ENCODE measurements around the gene CLDN18. TPM values are rescaled to one million over a fixed set of nuclear protein-coding genes. Genes with fewer than 3 reads are reported as not detected.

The CLDN18 gene
- total RNA-seq, 1 experiment from 2014 or later: not detected

- ChIA-PET CTCF (interaction anchor here (0.5 kb wide), 1 partner anchor 855 kb away, joined by 3 read pairs; no protein-coding TSS in a partner anchor), POLR2A (ENCODE audit: unreplicated experiment) (no interaction called here)
- Histone ChIP-seq H3K4me1 (replicated peaks; ENCODE audit: insufficient read depth) (no peaks in the 10 kb centered on the region), H3F3A (ENCODE audit: insufficient read depth, low read depth) (no peaks in the 10 kb centered on the region), H3K27me3 (ENCODE audit: insufficient read depth, low read depth) (no peaks in the 10 kb centered on the region), H3K4me3 (no peak overlapping the region), H3K4me2 (no peak overlapping the region), H3K79me2 (ENCODE audit: low read depth) (no peaks in the 10 kb centered on the region), H3K9me2 (ENCODE audit: insufficient read depth) (no peaks in the 10 kb centered on the region), H4K20me1 (ENCODE audit: insufficient read depth) (no peaks in the 10 kb centered on the region), H3K27ac (no peak overlapping the region), H2AFZ (no peak overlapping the region), H3K36me3 (ENCODE audit: low read depth) (no peaks in the 10 kb centered on the region), H3K9me3 (ENCODE audit: insufficient read depth, low read depth) (no peaks in the 10 kb centered on the region)
- DNase-seq: no peak
- TF ChIP-seq EZH2 (IDR thresholded peaks at IDR 0.05; ENCODE audit: low read depth) (no peak), CTCF (conservative IDR thresholded peaks at IDR 0.05) (no peak)
- intact Hi-C loops (cut with micrococcal nuclease; ENCODE audit: unreplicated experiment): no loop called here
- BruUV-seq (replicated peaks): no TSS peak
These were observed 15.6 kb downstream of the CLDN18 start for GRCh38 chr3:138025553-138025952.

GRCh38 chr3:138027821-138028220 is 17.9 kb downstream of the CLDN18 start:
- Histone ChIP-seq H3K27me3 (ENCODE audit: insufficient read depth, low read depth) (no peaks in the 10 kb centered on the region), H3K79me2 (ENCODE audit: low read depth) (no peaks in the 10 kb centered on the region), H3K9me2 (ENCODE audit: insufficient read depth) (no peaks in the 10 kb centered on the region), H3K9me3 (ENCODE audit: insufficient read depth, low read depth) (no peaks in the 10 kb centered on the region), H3K4me2 (no peak overlapping the region), H3K4me1 (replicated peaks; ENCODE audit: insufficient read depth) (no peaks in the 10 kb centered on the region), H3K4me3 (no peak overlapping the region), H4K20me1 (ENCODE audit: insufficient read depth) (no peaks in the 10 kb centered on the region), H3F3A (ENCODE audit: insufficient read depth, low read depth) (no peaks in the 10 kb centered on the region), H3K36me3 (ENCODE audit: low read depth) (no peaks in the 10 kb centered on the region), H3K27ac (no peak overlapping the region), H2AFZ (no peak overlapping the region)
- no TSS peak for BruUV-seq (replicated peaks)
- TF ChIP-seq CTCF (conservative IDR thresholded peaks at IDR 0.05): no peak
- no peak for TF ChIP-seq EZH2 (IDR thresholded peaks at IDR 0.05; ENCODE audit: low read depth)
- intact Hi-C loops (cut with micrococcal nuclease; ENCODE audit: unreplicated experiment): no loop called here
- POLR2A ChIA-PET (ENCODE audit: unreplicated experiment): no interaction called here
- DNase-seq: no peak
- CTCF ChIA-PET: no interaction called here

GRCh38 chr3:138030734-138031280 is 20.8 kb downstream of the CLDN18 start:
- intact Hi-C loops (cut with micrococcal nuclease; ENCODE audit: unreplicated experiment): no loop called here
- no peaks in the 10 kb centered on the region for H3K9me2 ChIP-seq (ENCODE audit: insufficient read depth)
- no peak for DNase-seq
- H3K4me3 ChIP-seq: no peak overlapping the region
- H2AFZ ChIP-seq: no peak overlapping the region
- no peaks in the 10 kb centered on the region for H3K79me2 ChIP-seq (ENCODE audit: low read depth)
- no peaks in the 10 kb centered on the region for H3K4me1 ChIP-seq (replicated peaks; ENCODE audit: insufficient read depth)
- H3F3A ChIP-seq (ENCODE audit: insufficient read depth, low read depth): no peaks in the 10 kb centered on the region
- CTCF ChIA-PET: no interaction called here
- no peaks in the 10 kb centered on the region for H3K36me3 ChIP-seq (ENCODE audit: low read depth)
- no peaks in the 10 kb centered on the region for H3K27me3 ChIP-seq (ENCODE audit: insufficient read depth, low read depth)
- no TSS peak for BruUV-seq (replicated peaks)
- POLR2A ChIA-PET (ENCODE audit: unreplicated experiment): no interaction called here
- no peaks in the 10 kb centered on the region for H4K20me1 ChIP-seq (ENCODE audit: insufficient read depth)
- no peaks in the 10 kb centered on the region for H3K9me3 ChIP-seq (ENCODE audit: insufficient read depth, low read depth)
- TF ChIP-seq EZH2 (IDR thresholded peaks at IDR 0.05; ENCODE audit: low read depth) (no peak), CTCF (conservative IDR thresholded peaks at IDR 0.05) (no peak)
- no peak overlapping the region for H3K4me2 ChIP-seq
- H3K27ac ChIP-seq: no peak overlapping the region
